Stimulated activated naive CD8-positive, alpha-beta T cell treated with anti-CD3 and anti-CD28 coated beads, Interleukin-15, Interleukin-2, amounts not matched to agents 100 ng/mL and 50 ng/mL, for 24 hours (primary cell): ENCODE results near the gene CD300LD.
A peak's percentile ranks its signal among the peaks of the same experiment; 100 is the strongest.

ENCODE experiments used
- H3K27ac Mint-ChIP-seq: one replicate; pipeline ENCODE4 v1.8.0; 2021; ENCODE audit warnings: mild to moderate bottlenecking, mixed read lengths
- H3K27me3 Mint-ChIP-seq: one replicate; pipeline ENCODE4 v1.8.0; 2021; ENCODE audit warnings: mixed read lengths
- H3K36me3 Mint-ChIP-seq: one replicate; pipeline ENCODE4 v1.8.0; 2021; ENCODE audit warnings: low read depth, mixed read lengths
- H3K4me1 Mint-ChIP-seq: one replicate; pipeline ENCODE4 v1.8.0; 2021; ENCODE audit warnings: low read depth, mixed read lengths
- H3K4me3 Mint-ChIP-seq: one replicate; pipeline ENCODE4 v1.8.0; 2021; ENCODE audit warnings: mild to moderate bottlenecking, mixed read lengths
- H3K9me3 Mint-ChIP-seq: one replicate; pipeline ENCODE4 v1.8.0; 2021; ENCODE audit warnings: mixed read lengths

The CD300LD gene

GRCh38 chr17:74547736-74548135, 44.3 kb downstream of the CD300LD start:
- no peaks in the 10 kb centered on the region for H3K9me3 Mint-ChIP-seq
- H3K36me3 Mint-ChIP-seq: no peaks in the 10 kb centered on the region
- peaks cover 3% of the 10 kb centered on the region for H3K27me3 Mint-ChIP-seq
- H3K27ac Mint-ChIP-seq: no peak overlapping the region
- no peak overlapping the region for H3K4me3 Mint-ChIP-seq
- peaks cover 7% of the 10 kb centered on the region for H3K4me1 Mint-ChIP-seq

GRCh38 chr17:74547264-74547663, 44.8 kb downstream of the CD300LD start:
- Mint-ChIP-seq H3K9me3 (no peaks in the 10 kb centered on the region), H3K27me3 (peaks cover 3% of the 10 kb centered on the region), H3K27ac (no peak overlapping the region), H3K4me3 (no peak overlapping the region), H3K36me3 (no peaks in the 10 kb centered on the region), H3K4me1 (peaks cover 7% of the 10 kb centered on the region)

GRCh38 chr17:74546586-74546985, 45.5 kb downstream of the CD300LD start:
- no peak overlapping the region for H3K4me3 Mint-ChIP-seq
- no peaks in the 10 kb centered on the region for H3K36me3 Mint-ChIP-seq
- peaks cover 3% of the 10 kb centered on the region for H3K27me3 Mint-ChIP-seq
- H3K4me1 Mint-ChIP-seq: peaks cover 7% of the 10 kb centered on the region
- no peak overlapping the region for H3K27ac Mint-ChIP-seq
- H3K9me3 Mint-ChIP-seq: no peaks in the 10 kb centered on the region

GRCh38 chr17:74545843-74546230, 46.2 kb downstream of the CD300LD start, which contains the start of gene CD300C:
Gene CD300C, minus strand, starts transcription at chr17:74546115. Its CDS starts 333 bp downstream, at chr17:74545782.
- Mint-ChIP-seq H3K4me1 (peaks cover 7% of the 10 kb centered on the region), H3K36me3 (no peaks in the 10 kb centered on the region), H3K27me3 (peaks cover 3% of the 10 kb centered on the region), H3K27ac (no peak within 1 kb of the TSS), H3K4me3 (peak within 1 kb of the TSS; percentile 6), H3K9me3 (no peaks in the 10 kb centered on the region)

GRCh38 chr17:74544991-74545842, 46.9 kb downstream of the CD300LD start:
- H3K36me3 Mint-ChIP-seq: no peaks in the 10 kb centered on the region
- H3K4me1 Mint-ChIP-seq: peaks cover 7% of the 10 kb centered on the region
- peaks cover 3% of the 10 kb centered on the region for H3K27me3 Mint-ChIP-seq
- H3K27ac Mint-ChIP-seq: no peak overlapping the region
- H3K4me3 Mint-ChIP-seq: peak overlapping the region; percentile 6
- H3K9me3 Mint-ChIP-seq: no peaks in the 10 kb centered on the region

GRCh38 chr17:74543891-74544760, 48.0 kb downstream of the CD300LD start:
- Mint-ChIP-seq H3K27ac (no peak overlapping the region), H3K9me3 (no peaks in the 10 kb centered on the region), H3K36me3 (no peaks in the 10 kb centered on the region), H3K4me3 (no peak overlapping the region), H3K27me3 (peaks cover 7% of the 10 kb centered on the region), H3K4me1 (peaks cover 7% of the 10 kb centered on the region)

- Mint-ChIP-seq H3K9me3 (no peaks in the 10 kb centered on the region), H3K4me3 (no peak overlapping the region), H3K27me3 (peaks cover 3% of the 10 kb centered on the region), H3K4me1 (peaks cover 7% of the 10 kb centered on the region), H3K27ac (no peak overlapping the region), H3K36me3 (no peaks in the 10 kb centered on the region)
Measured at GRCh38 chr17:74543406-74543805, 48.7 kb downstream of the CD300LD start.

GRCh38 chr17:74542727-74543383, 49.2 kb downstream of the CD300LD start:
- H3K9me3 Mint-ChIP-seq: no peaks in the 10 kb centered on the region
- H3K27me3 Mint-ChIP-seq: peaks cover 3% of the 10 kb centered on the region
- H3K27ac Mint-ChIP-seq: no peak overlapping the region
- no peaks in the 10 kb centered on the region for H3K36me3 Mint-ChIP-seq
- no peak overlapping the region for H3K4me3 Mint-ChIP-seq
- peaks cover 7% of the 10 kb centered on the region for H3K4me1 Mint-ChIP-seq

GRCh38 chr17:74542166-74542565, 49.9 kb downstream of the CD300LD start:
- Mint-ChIP-seq H3K4me3 (no peak overlapping the region), H3K4me1 (peaks cover under 1% of the 10 kb centered on the region), H3K27me3 (peaks cover 3% of the 10 kb centered on the region), H3K36me3 (no peaks in the 10 kb centered on the region), H3K9me3 (no peaks in the 10 kb centered on the region), H3K27ac (no peak overlapping the region)

- Mint-ChIP-seq H3K4me3 (no peak overlapping the region), H3K36me3 (no peaks in the 10 kb centered on the region)
Measured at GRCh38 chr17:74541176-74542111, 50.6 kb downstream of the CD300LD start.

GRCh38 chr17:74539281-74539820, 52.7 kb downstream of the CD300LD start:
- no peak overlapping the region for H3K4me3 Mint-ChIP-seq
- H3K9me3 Mint-ChIP-seq: no peaks in the 10 kb centered on the region

More at GRCh38 chr17:74541176-74542111, 50.6 kb downstream of the CD300LD start:
- H3K9me3 Mint-ChIP-seq: no peaks in the 10 kb centered on the region
- no peak overlapping the region for H3K27ac Mint-ChIP-seq
- peaks cover 3% of the 10 kb centered on the region for H3K27me3 Mint-ChIP-seq
- no peaks in the 10 kb centered on the region for H3K4me1 Mint-ChIP-seq

GRCh38 chr17:74536890-74537289, 55.2 kb downstream of the CD300LD start:
- Mint-ChIP-seq H3K27ac (no peak overlapping the region), H3K27me3 (peaks cover 26% of the 10 kb centered on the region), H3K4me3 (no peak overlapping the region), H3K36me3 (no peaks in the 10 kb centered on the region), H3K4me1 (peaks cover 11% of the 10 kb centered on the region), H3K9me3 (no peaks in the 10 kb centered on the region)

More at GRCh38 chr17:74539281-74539820, 52.7 kb downstream of the CD300LD start:
- Mint-ChIP-seq H3K27ac (no peak overlapping the region), H3K27me3 (peaks cover 9% of the 10 kb centered on the region), H3K4me1 (no peaks in the 10 kb centered on the region), H3K36me3 (no peaks in the 10 kb centered on the region)

GRCh38 chr17:74532115-74532514, 60.0 kb downstream of the CD300LD start:
- Mint-ChIP-seq H3K27ac (no peak overlapping the region), H3K27me3 (peaks cover 27% of the 10 kb centered on the region), H3K36me3 (no peaks in the 10 kb centered on the region), H3K4me3 (no peak overlapping the region), H3K4me1 (peaks cover 18% of the 10 kb centered on the region), H3K9me3 (no peaks in the 10 kb centered on the region)
